Effector memory CD4-positive, alpha-beta T cell (primary cell): ENCODE results near the gene COQ8A.

Source experiments
- DNase-seq, 3 donors: peaks; one replicate each; pipeline ENCODE4 v3.0.0-alpha.2; 2020
- H3K27ac ChIP-seq: 2 replicates; pipeline ENCODE4 v1.7.0; 2013; ENCODE audit warnings: mild to moderate bottlenecking, low read length, moderate library complexity; ENCODE audit not compliant: insufficient read depth, poor library complexity, severe bottlenecking
- H3K27me3 ChIP-seq: replicated peaks from 2 replicates; pipeline ENCODE4 v1.7.0; 2013; ENCODE audit warnings: mild to moderate bottlenecking, low read length; ENCODE audit not compliant: insufficient read depth, control insufficient read depth, poor library complexity, severe bottlenecking
- H3K36me3 ChIP-seq: 2 replicates; pipeline ENCODE4 v1.7.0; 2013; ENCODE audit warnings: mild to moderate bottlenecking, low read length, moderate library complexity; ENCODE audit not compliant: control insufficient read depth, insufficient read depth
- H3K4me1 ChIP-seq: 2 replicates; pipeline ENCODE4 v1.7.0; 2013; ENCODE audit warnings: low read length, mild to moderate bottlenecking; ENCODE audit not compliant: control insufficient read depth, insufficient read depth, poor library complexity, severe bottlenecking
- H3K4me3 ChIP-seq: 2 replicates; pipeline ENCODE4 v1.7.0; 2013; ENCODE audit warnings: low read length, low read depth, mild to moderate bottlenecking; ENCODE audit not compliant: insufficient read depth, poor library complexity, severe bottlenecking
- H3K9me3 ChIP-seq: 2 replicates; pipeline ENCODE4 v1.7.0; 2013; ENCODE audit warnings: mild to moderate bottlenecking, low read length, moderate library complexity; ENCODE audit not compliant: control insufficient read depth

The COQ8A gene

GRCh38 chr1:226958300-226958699 lies 18.2 kb downstream of the COQ8A start:
- no peak overlapping the region for H3K27ac ChIP-seq
- no peak overlapping the region for H3K4me3 ChIP-seq
- no peak for DNase-seq
- H3K9me3 ChIP-seq, result no peaks in the 10 kb centered on the region
- H3K4me1 ChIP-seq, result peaks cover 3% of the 10 kb centered on the region
- H3K27me3 ChIP-seq, result no peaks in the 10 kb centered on the region
- H3K36me3 ChIP-seq, result peaks cover 5% of the 10 kb centered on the region

- H3K36me3 ChIP-seq, result peaks cover 17% of the 10 kb centered on the region
Measured at GRCh38 chr1:226960256-226960655, 20.2 kb downstream of the COQ8A start.

GRCh38 chr1:226960944-226961765 lies 21.1 kb downstream of the COQ8A start:
- H3K4me3 ChIP-seq, result no peak overlapping the region
- H3K4me1 ChIP-seq, result peaks cover 3% of the 10 kb centered on the region
- no peak overlapping the region for H3K27ac ChIP-seq
- H3K36me3 ChIP-seq, result peaks cover 26% of the 10 kb centered on the region
- no peaks in the 10 kb centered on the region for H3K27me3 ChIP-seq
- no peaks in the 10 kb centered on the region for H3K9me3 ChIP-seq
- DNase-seq, result no peak

More at GRCh38 chr1:226960256-226960655, 20.2 kb downstream of the COQ8A start:
- Histone ChIP-seq H3K4me3 (no peak overlapping the region), H3K27ac (no peak overlapping the region), H3K4me1 (peaks cover 3% of the 10 kb centered on the region), H3K27me3 (no peaks in the 10 kb centered on the region), H3K9me3 (no peaks in the 10 kb centered on the region)
- no peak for DNase-seq

GRCh38 chr1:226962421-226963391 lies 22.6 kb downstream of the COQ8A start:
- peaks cover 26% of the 10 kb centered on the region for H3K36me3 ChIP-seq
- no peaks in the 10 kb centered on the region for H3K9me3 ChIP-seq
- H3K27ac ChIP-seq, result no peak overlapping the region
- no peak for DNase-seq
- H3K4me1 ChIP-seq, result peaks cover 3% of the 10 kb centered on the region
- H3K4me3 ChIP-seq, result no peak overlapping the region
- no peaks in the 10 kb centered on the region for H3K27me3 ChIP-seq

- Histone ChIP-seq H3K36me3 (peaks cover 23% of the 10 kb centered on the region), H3K27me3 (no peaks in the 10 kb centered on the region), H3K4me3 (no peak overlapping the region), H3K4me1 (peaks cover 3% of the 10 kb centered on the region), H3K27ac (no peak overlapping the region), H3K9me3 (no peaks in the 10 kb centered on the region)
- no peak for DNase-seq
Measured at GRCh38 chr1:226964068-226964425, 24.0 kb downstream of the COQ8A start.

GRCh38 chr1:226964611-226965486 lies 24.8 kb downstream of the COQ8A start:
- Histone ChIP-seq H3K4me3 (no peak overlapping the region), H3K27me3 (no peaks in the 10 kb centered on the region), H3K27ac (no peak overlapping the region), H3K9me3 (no peaks in the 10 kb centered on the region), H3K4me1 (no peaks in the 10 kb centered on the region), H3K36me3 (peaks cover 23% of the 10 kb centered on the region)
- no peak for DNase-seq

- no peaks in the 10 kb centered on the region for H3K27me3 ChIP-seq
- no peak for DNase-seq
- H3K4me3 ChIP-seq, result no peak overlapping the region
- H3K4me1 ChIP-seq, result no peaks in the 10 kb centered on the region
- H3K27ac ChIP-seq, result no peak overlapping the region
- no peaks in the 10 kb centered on the region for H3K9me3 ChIP-seq
- H3K36me3 ChIP-seq, result peaks cover 23% of the 10 kb centered on the region
Measured at GRCh38 chr1:226965581-226966440, 25.7 kb downstream of the COQ8A start.

GRCh38 chr1:226966683-226967082 lies 26.6 kb downstream of the COQ8A start:
- Histone ChIP-seq H3K4me1 (no peaks in the 10 kb centered on the region), H3K36me3 (peaks cover 23% of the 10 kb centered on the region)
- DNase-seq, result no peak

GRCh38 chr1:226967665-226968064 lies 27.6 kb downstream of the COQ8A start:
- Histone ChIP-seq H3K27ac (no peak overlapping the region), H3K9me3 (no peaks in the 10 kb centered on the region), H3K4me3 (no peak overlapping the region), H3K36me3 (peaks cover 23% of the 10 kb centered on the region), H3K27me3 (no peaks in the 10 kb centered on the region), H3K4me1 (no peaks in the 10 kb centered on the region)
- no peak for DNase-seq

More at GRCh38 chr1:226966683-226967082, 26.6 kb downstream of the COQ8A start:
- H3K9me3 ChIP-seq, result no peaks in the 10 kb centered on the region
- no peak overlapping the region for H3K4me3 ChIP-seq
- H3K27me3 ChIP-seq, result no peaks in the 10 kb centered on the region
- no peak overlapping the region for H3K27ac ChIP-seq
